Sigmoid colon (tissue), 4 donors: ENCODE measurements around the gene SLIT3.

Experiments used
- CTCF ChIP-seq, 4 experiments: fragments of 450-650 bp in 3 of 4; fragments of 200-600 bp in 1 of 4; IDR thresholded peaks; one replicate each; pipeline ENCODE4 v1.5.1; 2016 to 2019; ENCODE audit warnings: antibody characterized with exemption in 4 of 4, mild to moderate bottlenecking in 3 of 4, moderate library complexity in 2 of 4
- EP300 ChIP-seq, 4 donors: sonication (generic); formaldehyde crosslinking; IDR thresholded peaks; one replicate each; pipeline ENCODE4 v1.6.1; 2017; ENCODE audit warnings: antibody characterized with exemption in 4 of 4
- POLR2A ChIP-seq, 2 donors: fragments of 450-650 bp; IDR thresholded peaks; one replicate each; pipeline ENCODE4 v1.6.1; 2016; ENCODE audit warnings: antibody characterized with exemption in 2 of 2, mild to moderate bottlenecking in 2 of 2, moderate library complexity in 2 of 2
- POLR2AphosphoS5 ChIP-seq, 4 donors: sonication (generic); formaldehyde crosslinking; IDR thresholded peaks; one replicate each; pipeline ENCODE4 v1.6.1; 2017; ENCODE audit warnings: antibody characterized with exemption in 4 of 4

DNA sequence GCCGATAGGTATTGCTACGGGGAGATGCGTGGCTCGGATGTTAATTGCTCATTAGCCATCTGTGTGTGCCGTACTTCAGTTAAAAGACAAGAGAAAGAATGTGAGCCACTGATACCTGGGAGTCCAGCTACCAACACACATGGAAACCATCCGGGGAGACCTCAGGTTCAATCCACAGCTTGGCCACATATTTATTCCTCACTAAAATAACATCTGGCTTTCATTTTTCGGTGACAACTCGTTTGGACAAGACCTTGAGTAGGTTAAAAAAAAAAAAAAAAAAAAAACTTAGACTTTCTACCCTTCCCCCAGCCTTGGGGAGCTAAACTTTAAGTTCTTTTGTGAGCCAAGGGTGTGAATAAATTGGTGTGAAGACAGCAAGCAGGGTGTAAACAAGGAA, 84.1 kb downstream of the SLIT3 start:
- TF ChIP-seq CTCF (IDR thresholded peaks at IDR 0.05) (no peak), POLR2A (IDR thresholded peaks at IDR 0.05) (no peak), EP300 (IDR thresholded peaks at IDR 0.05) (no peak), POLR2AphosphoS5 (IDR thresholded peaks at IDR 0.05) (no peak)
